GM12878 (cell line): Measurements from ENCODE around the gene ACACB. TPM values are rescaled to one million over a fixed set of nuclear protein-coding genes. Genes with fewer than 3 reads are reported as not detected.

Experiments used
- ATAC-seq: fragments of 200-7000 bp; cut with Tn5 transposase; 3 replicates; pipeline ENCODE4 v1.9.1; 2020; ENCODE audit warnings: mild to moderate bottlenecking, moderate library complexity
- BruUV-seq: library from RNA; stranded (reverse); fragments of 400-500 nt; replicated peaks from 2 replicates; lab custom pipeline; 2021; lab: Mats Ljungman, UMichigan
- CTCF ChIA-PET: fragments of 300-600 bp; sonication (Branson Sonifier 250); formaldehyde crosslinking; extraction: SDS; loops from one replicate; lab custom pipeline; 2021; ENCODE audit warnings: inconsistent platforms; lab: Yijun Ruan, JAX
- POLR2A ChIA-PET: fragments of 350-600 bp; formaldehyde crosslinking; extraction: SDS; loops from one replicate; lab custom pipeline; 2021; ENCODE audit warnings: inconsistent platforms; lab: Charles Lee
- RAD21 ChIA-PET: fragments of 300-600 bp; sonication (Branson Sonifier 250); formaldehyde crosslinking; loops from one replicate; lab custom pipeline; 2023; ENCODE audit warnings: antibody characterized with exemption; ENCODE audit not compliant: unreplicated experiment; lab: Charles Lee
- SMC1A ChIA-PET: fragments of 300-600 bp; sonication (Branson Sonifier 250); formaldehyde crosslinking; loops from one replicate; lab custom pipeline; 2023; ENCODE audit not compliant: unreplicated experiment, uncharacterized antibody; lab: Charles Lee
- DNase-seq: peaks from one replicate; pipeline ENCODE4 v3.0.0-alpha.2; 2011; ENCODE audit warnings: low read depth, low spot score
- FAIRE-seq: peaks from 3 replicates; lab custom pipeline; 2011; peaks lifted over from hg19 to GRCh38; lab: Jason Lieb, UNC
- H2AFZ ChIP-seq: 2 replicates; pipeline ENCODE4 v1.6.0; 2011; ENCODE audit warnings: low read depth, low read length, control low read depth; ENCODE audit not compliant: control insufficient read depth
- H3K27ac ChIP-seq: 2 replicates; pipeline ENCODE4 v1.5.1; 2011; ENCODE audit warnings: control low read depth; ENCODE audit not compliant: control insufficient read depth, insufficient read depth
- H3K27me3 ChIP-seq, 2 experiments: replicated peaks in 1 of 2; 2 replicates each; pipeline versions ENCODE4 v1.6.0 to v1.6.1; 2011; ENCODE audit warnings: low read length in 1 of 2; ENCODE audit not compliant: control insufficient read depth in 2 of 2, insufficient read depth in 2 of 2
- H3K36me3 ChIP-seq, 2 experiments: 2 replicates each; pipeline ENCODE4 v1.5.1; 2011; ENCODE audit warnings: low read length in 1 of 2; ENCODE audit not compliant: control insufficient read depth in 2 of 2, insufficient read depth in 2 of 2
- H3K4me1 ChIP-seq: 2 replicates; pipeline ENCODE4 v1.6.1; 2011; ENCODE audit warnings: mild to moderate bottlenecking, low read length, moderate library complexity, mixed read lengths; ENCODE audit not compliant: control insufficient read depth, insufficient read depth
- H3K4me2 ChIP-seq: 2 replicates; pipeline ENCODE4 v1.6.0; 2011; ENCODE audit warnings: control low read depth; ENCODE audit not compliant: control insufficient read depth, insufficient read depth
- H3K4me3 ChIP-seq: fragments of 200-600 bp; sonication (generic); 2 replicates; pipeline ENCODE4 v1.5.1; 2016
- H3K79me2 ChIP-seq: 2 replicates; pipeline ENCODE4 v1.6.0; 2011; ENCODE audit warnings: low read length; ENCODE audit not compliant: control insufficient read depth, insufficient read depth
- H3K9ac ChIP-seq: 2 replicates; pipeline ENCODE4 v1.8.0; 2011; ENCODE audit warnings: low read length, control low read depth, mixed read lengths; ENCODE audit not compliant: control insufficient read depth, insufficient read depth
- H3K9me3 ChIP-seq: replicated peaks from 3 replicates; pipeline ENCODE4 v1.5.1; 2011; ENCODE audit warnings: mild to moderate bottlenecking, low read length; ENCODE audit not compliant: control insufficient read depth, insufficient read depth
- H4K20me1 ChIP-seq: 2 replicates; pipeline ENCODE4 v1.6.0; 2011; ENCODE audit not compliant: control insufficient read depth, insufficient read depth
- CEBPZ ChIP-seq: fragments of 150-350 bp; IDR thresholded peaks from 2 replicates; pipeline ENCODE4 v1.6.1; 2016; ENCODE audit warnings: low read depth, low read length
- CTCF ChIP-seq, 3 experiments: IDR thresholded peaks in 2 of 3; conservative IDR thresholded peaks in 1 of 3; 2 replicates each; pipeline ENCODE4 v1.5.1; 2011; ENCODE audit warnings: low read depth in 3 of 3, low read length in 3 of 3, mild to moderate bottlenecking in 3 of 3, control low read depth in 2 of 3, moderate library complexity in 2 of 3, inconsistent platforms in 1 of 3, mixed read lengths in 1 of 3; ENCODE audit not compliant: control insufficient read depth in 2 of 3, insufficient read depth in 1 of 3; ENCODE audit errors: extremely low read depth in 1 of 3
- IRF4 ChIP-seq: IDR thresholded peaks from 2 replicates; pipeline ENCODE4 v1.6.1; 2011; ENCODE audit warnings: low read depth, low read length
- JUNB ChIP-seq: IDR thresholded peaks from 2 replicates; pipeline ENCODE4 v1.6.1; 2016; ENCODE audit warnings: antibody characterized with exemption, mild to moderate bottlenecking
- MYB ChIP-seq: fragments of 150-350 bp; IDR thresholded peaks from 2 replicates; pipeline ENCODE4 v1.6.1; 2014; ENCODE audit warnings: mild to moderate bottlenecking, low read depth, low read length, borderline replicate concordance
- NR2F1 ChIP-seq: fragments of 450-650 bp; conservative IDR thresholded peaks from 2 replicates; pipeline ENCODE4 v1.6.1; 2017; ENCODE audit warnings: mild to moderate bottlenecking
- NRF1 ChIP-seq: conservative IDR thresholded peaks from 2 replicates; pipeline ENCODE4 v1.6.1; 2011; ENCODE audit warnings: mild to moderate bottlenecking, low read depth, low read length, improper control_type of control experiment
- RBBP5 ChIP-seq: fragments of 200-600 bp; sonication (generic); conservative IDR thresholded peaks from 2 replicates; pipeline ENCODE4 v1.6.1; 2016
- RELA ChIP-seq: fragments of 450-650 bp; IDR thresholded peaks from 2 replicates; pipeline ENCODE4 v1.8.0; 2014; ENCODE audit warnings: borderline replicate concordance; ENCODE audit not compliant: partially characterized antibody
- SMC3 ChIP-seq: IDR thresholded peaks from 2 replicates; pipeline ENCODE4 v1.6.1; 2011; ENCODE audit warnings: low read length, improper control_type of control experiment, borderline replicate concordance
- SUZ12 ChIP-seq: fragments of 200-600 bp; sonication (generic); IDR thresholded peaks from one replicate; pipeline ENCODE4 v1.6.1; 2018; ENCODE audit warnings: antibody characterized with exemption, mild to moderate bottlenecking; ENCODE audit not compliant: unreplicated experiment
- ZNF687 ChIP-seq: fragments of 450-650 bp; IDR thresholded peaks from 2 replicates; pipeline ENCODE4 v1.6.1; 2017; ENCODE audit warnings: mild to moderate bottlenecking, moderate library complexity
- ZZZ3 ChIP-seq: IDR thresholded peaks from 2 replicates; pipeline ENCODE4 v1.6.1; 2011; ENCODE audit warnings: low read depth; ENCODE audit not compliant: control insufficient read depth, insufficient read length
- WGBS: methylation state at CpG from one replicate; pipeline ENCODE4 v1.1.6; 2016; ENCODE audit warnings: low lambda C conversion rate; ENCODE audit not compliant: insufficient replicate concordance, insufficient coverage; ENCODE audit errors: missing lambda C conversion rate; 5-methylcytosine and 5-hydroxymethylcytosine counted together
- in situ Hi-C: fragments of 300-500 bp; cut with MboI; formaldehyde crosslinking; loops from 9 replicates; pipeline ENCODE4 v1.14.3; 2018; ENCODE audit warnings: mixed read lengths
- intact Hi-C: fragments of 100-400 bp; cut with micrococcal nuclease; formaldehyde crosslinking; loops from one replicate; pipeline ENCODE4 v1.14.2; 2022; ENCODE audit not compliant: unreplicated experiment
- polyA plus RNA-seq, 11 experiments: library from polyadenylated mRNA; depleted of rRNA in 4 of 11; unstranded in 6 of 11; stranded (reverse) in 5 of 11; fragments of >200 nt; fragmentation: Nextera tagmentation in 4 of 11; fragmentation: Illumina TruSeq in 1 of 11; extraction: Ambion mirVana in 4 of 11; extraction: Trizol in 1 of 11; gene quantifications; 1 replicate in 1 of 11; 2 replicates in 10 of 11; pipeline versions ENCODE4 v1.2.1 to v1.2.3, GENCODE V29; 2011 to 2016; ENCODE audit warnings: inconsistent platforms in 2 of 11, missing spikeins in 2 of 11, low read depth in 1 of 11
- total RNA-seq, 4 experiments: library from RNA; depleted of rRNA in 3 of 4; stranded (reverse); fragments of >200 nt in 3 of 4; fragmentation: Illumina TruSeq in 1 of 4; extraction: Trizol in 1 of 4; gene quantifications; 2 replicates each; pipeline versions ENCODE4 v1.2.1 to v1.2.3, GENCODE V29; 2013 to 2021

Gene ACACB
- total and polyA plus RNA-seq, 10 of the 15 experiments (the other 5 are each of a cell fraction or from before 2014, with no cell fraction given) = 0.05 to 1.9 (median 0.38) TPM; not detected in 2

- TF ChIP-seq RBBP5 = no peak
- no peak for TF ChIP-seq CEBPZ
- TF ChIP-seq NR2F1 = no peak
- no peak for TF ChIP-seq RELA
- TF ChIP-seq SMC3 = no peak
- TF ChIP-seq ZNF687 = no peak
- no peak for TF ChIP-seq JUNB
- no peak for TF ChIP-seq CTCF (IDR thresholded peaks at IDR 0.05 in 2 of 3, conservative IDR thresholded peaks at IDR 0.05 in 1 of 3; ENCODE audit: control insufficient read depth in 2 of 3, extremely low read depth in 1 of 3, insufficient read depth in 1 of 3, low read depth in 3 of 3, low read length in 3 of 3)
- TF ChIP-seq ZZZ3 = no peak
- TF ChIP-seq NRF1 = no peak
- TF ChIP-seq MYB = no peak
- TF ChIP-seq IRF4 = no peak
- no peak for TF ChIP-seq SUZ12
- Histone ChIP-seq H3K27ac (no peak overlapping the region), H4K20me1 (no peaks in the 10 kb centered on the region), H3K79me2 (no peaks in the 10 kb centered on the region), H3K4me1 (no peaks in the 10 kb centered on the region), H2AFZ (no peak overlapping the region), H3K4me2 (no peak overlapping the region), H3K9ac (no peak overlapping the region), H3K27me3 (peaks cover 1 to 3% of the 10 kb centered on the region in 2 experiments; a peak in 3 of 4 replicates), H3K9me3 (no peaks in the 10 kb centered on the region), H3K36me3 (no peaks in the 10 kb centered on the region), H3K4me3 (no peak overlapping the region)
- BruUV-seq = no TSS peak
- RAD21 ChIA-PET = no interaction called here
- POLR2A ChIA-PET = no interaction called here
- no peak for DNase-seq
- 27% methylated on average over 5 of the region's 5 CpGs for WGBS
- intact Hi-C loops (no loop called here), in situ Hi-C loops (no loop called here)
- FAIRE-seq = no peak
- SMC1A ChIA-PET = no interaction called here
- no peak for ATAC-seq
- CTCF ChIA-PET = no interaction called here
These were observed 178.0 kb downstream of the ACACB start for GRCh38 chr12:109294286-109294796.
